Measurements from ENCODE around the gene SF3B2.

- no peak for TF ChIP-seq CREB5 (CRISPR knock-in tag; IDR thresholded peaks at IDR 0.05; ENCODE audit: low read depth)
- no peak for TF ChIP-seq ZFP3 (CRISPR knock-in tag; IDR thresholded peaks at IDR 0.05)
- TF ChIP-seq OSR1 (CRISPR knock-in tag; IDR thresholded peaks at IDR 0.05) = no peak
- TF ChIP-seq RARB (CRISPR knock-in tag; IDR thresholded peaks at IDR 0.05) = no peak
These were observed 18.6 kb downstream of the SF3B2 start for GRCh38 chr11:66070604-66071380.
